IMR-90 (cell line): Measurements from ENCODE around the gene TMEM154.

ENCODE experiments used
- BHLHE40 ChIP-seq: fragments of 150-350 bp; IDR thresholded peaks from 2 replicates; pipeline ENCODE4 v1.6.1; 2016; ENCODE audit warnings: mild to moderate bottlenecking, low read depth, low read length
- CHD1 ChIP-seq: IDR thresholded peaks from 2 replicates; pipeline ENCODE4 v1.6.1; 2012; ENCODE audit warnings: low read depth, low read length, improper control_type of control experiment
- CTCF ChIP-seq: conservative IDR thresholded peaks from 2 replicates; pipeline ENCODE4 v1.5.1; 2012; ENCODE audit warnings: mild to moderate bottlenecking, low read depth, low read length, improper control_type of control experiment
- FOS ChIP-seq: fragments of 150-350 bp; IDR thresholded peaks from 2 replicates; pipeline ENCODE4 v1.6.1; 2016; ENCODE audit warnings: low read depth, low read length
- MAFK ChIP-seq: IDR thresholded peaks from 2 replicates; pipeline ENCODE4 v1.6.1; 2012; ENCODE audit warnings: low read depth, low read length, improper control_type of control experiment
- MAZ ChIP-seq: IDR thresholded peaks from 2 replicates; pipeline ENCODE4 v1.6.1; 2012; ENCODE audit warnings: low read depth, mild to moderate bottlenecking, low read length, improper control_type of control experiment, moderate library complexity, borderline replicate concordance
- NFE2L2 ChIP-seq: fragments of 150-350 bp; IDR thresholded peaks from 2 replicates; pipeline ENCODE4 v1.6.1; 2016; ENCODE audit warnings: low read depth, mild to moderate bottlenecking, low read length
- POLR2A ChIP-seq: IDR thresholded peaks from 2 replicates; pipeline ENCODE4 v1.6.1; 2012; ENCODE audit warnings: mild to moderate bottlenecking, low read depth, low read length
- RAD21 ChIP-seq: IDR thresholded peaks from 2 replicates; pipeline ENCODE4 v1.6.1; 2012; ENCODE audit warnings: low read length, improper control_type of control experiment
- USF2 ChIP-seq: fragments of 150-350 bp; IDR thresholded peaks from 2 replicates; pipeline ENCODE4 v1.6.1; 2017; ENCODE audit warnings: mild to moderate bottlenecking, antibody characterized with exemption, low read length, low read depth

GRCh38 chr4:152598454-152598853, 81.3 kb downstream of the TMEM154 start:
- TF ChIP-seq CTCF (no peak), POLR2A (no peak), RAD21 (no peak), USF2 (no peak), MAZ (no peak), NFE2L2 (no peak), CHD1 (no peak), FOS (no peak), BHLHE40 (no peak), MAFK (no peak)
